NCI-H2171 treated with DMSO at 0.1 percent for 48 hours (cell line): Measurements from ENCODE around the gene STIM1.
"Not testable (repeated sequence)": the region's sequence is repeated elsewhere in the genome, so short reads cannot be mapped to it uniquely, and the experiment has no call there.

ENCODE experiments used
- DNase-seq: peaks from one replicate; lab custom pipeline; 2025; lab: John Stamatoyannopoulos, UW

STIM1 gene

DNA sequence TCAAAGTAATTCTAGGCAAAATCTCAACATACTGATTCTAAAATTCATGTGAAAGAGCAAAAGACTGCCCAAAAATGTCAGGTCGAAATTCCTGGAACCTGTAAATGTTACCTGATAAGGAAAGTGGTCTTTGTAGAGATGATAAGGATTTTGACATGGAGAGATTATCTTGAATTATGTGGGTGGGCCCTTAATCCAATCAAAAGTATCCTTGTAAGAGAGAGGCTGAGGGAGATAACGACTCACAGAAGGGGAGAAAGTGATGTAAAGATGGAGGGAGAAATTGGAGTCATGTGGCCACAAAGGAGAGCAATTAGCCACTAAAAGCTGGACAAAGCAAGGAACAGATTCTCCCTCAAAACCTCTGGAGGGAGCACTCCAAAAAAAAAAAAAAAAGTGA lies 259.7 kb downstream of the STIM1 start:
- no peak for DNase-seq

DNA sequence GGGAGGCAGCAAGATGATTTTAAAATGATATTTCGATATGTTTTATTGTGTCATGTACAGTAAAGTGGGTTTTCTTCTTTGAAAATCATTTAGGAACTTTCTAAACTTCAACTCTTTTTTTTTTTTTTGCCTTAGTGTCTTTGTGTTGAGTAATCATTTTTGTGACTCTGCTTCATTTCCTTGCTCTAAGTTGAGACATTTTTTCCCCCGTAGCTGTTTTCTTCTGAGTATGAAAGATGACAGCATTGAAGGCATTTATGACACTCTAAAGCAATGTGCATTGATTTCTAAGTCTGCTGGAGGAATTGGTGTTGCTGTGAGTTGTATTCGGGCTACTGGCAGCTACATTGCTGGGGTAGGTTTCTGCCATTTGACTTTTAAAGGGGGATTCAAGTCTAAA lies 262.6 kb downstream of the STIM1 start:
- DNase-seq: no peak

DNA sequence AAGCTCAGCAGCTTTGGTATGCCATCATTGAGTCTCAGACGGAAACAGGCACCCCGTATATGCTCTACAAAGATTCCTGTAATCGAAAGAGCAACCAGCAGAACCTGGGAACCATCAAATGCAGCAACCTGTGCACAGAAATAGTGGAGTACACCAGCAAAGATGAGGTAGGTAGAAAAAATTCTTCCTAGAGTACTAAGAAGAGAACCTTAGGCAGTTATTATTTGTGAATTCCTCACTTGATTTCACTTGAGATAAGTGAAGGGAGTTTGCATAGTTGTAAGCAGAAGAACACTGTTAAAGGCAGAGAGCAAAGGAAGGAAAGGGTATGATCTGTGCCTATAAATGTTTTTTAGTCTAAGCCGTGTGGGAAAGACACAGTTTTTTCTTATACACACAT lies 267.8 kb downstream of the STIM1 start:
- no peak for DNase-seq

DNA sequence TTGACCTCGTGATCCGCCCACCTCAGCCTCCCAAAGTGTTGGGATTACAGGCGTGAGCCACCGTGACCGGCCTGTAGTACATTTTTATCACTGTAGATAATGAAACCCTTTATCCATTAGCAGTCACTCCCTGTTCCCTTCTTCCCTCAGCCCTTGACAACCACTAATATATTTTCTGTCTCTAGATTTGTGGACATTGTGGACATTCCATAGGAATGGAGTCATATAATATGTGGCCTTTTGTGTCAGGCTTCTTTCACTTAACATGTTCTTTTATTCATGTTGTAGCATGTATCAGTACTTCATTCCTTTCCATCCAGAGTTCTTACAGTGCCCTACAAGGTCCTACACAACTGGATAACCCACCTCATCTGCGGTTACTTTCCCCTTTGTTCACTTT lies 269.7 kb downstream of the STIM1 start:
- DNase-seq: no peak

DNA sequence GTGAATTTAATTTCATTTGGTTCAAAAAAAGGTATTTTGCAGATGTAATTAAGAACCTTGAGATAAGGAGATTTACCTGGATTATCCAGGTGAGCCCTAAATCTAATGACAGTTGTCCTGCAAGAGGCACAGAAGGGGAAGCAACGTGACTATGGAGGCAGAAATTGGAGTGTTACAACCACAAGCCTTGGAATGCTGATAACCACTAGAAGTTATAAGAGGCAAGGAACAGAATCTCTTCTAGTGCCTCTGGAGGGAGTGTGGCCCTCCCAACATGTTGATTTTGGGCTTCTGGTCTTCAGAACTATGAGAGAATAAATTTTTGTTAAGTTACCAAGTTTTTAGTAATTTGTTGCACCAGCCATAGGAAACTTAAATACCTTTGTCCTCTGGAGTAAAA lies 271.9 kb downstream of the STIM1 start:
- no peak for DNase-seq

DNA sequence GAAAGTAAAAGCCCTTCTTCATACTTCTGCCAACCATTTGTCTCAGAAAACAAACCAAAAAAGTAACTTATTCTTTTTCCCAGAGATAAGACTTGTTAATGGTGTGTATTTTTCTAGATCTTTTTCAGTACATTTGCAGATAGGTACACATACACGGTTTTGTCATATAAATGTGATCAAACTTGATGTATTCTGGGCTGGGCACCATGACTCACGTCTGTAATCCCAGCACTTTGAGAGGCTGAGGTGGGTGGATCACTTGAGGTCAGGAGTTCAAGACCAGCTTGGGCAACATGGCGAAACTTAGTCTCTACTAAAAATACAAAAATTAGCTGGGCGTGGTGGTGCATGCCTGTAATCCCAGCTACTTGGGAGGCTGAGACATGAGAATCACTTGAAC lies 274.8 kb downstream of the STIM1 start:
- not testable (repeated sequence) for DNase-seq

DNA sequence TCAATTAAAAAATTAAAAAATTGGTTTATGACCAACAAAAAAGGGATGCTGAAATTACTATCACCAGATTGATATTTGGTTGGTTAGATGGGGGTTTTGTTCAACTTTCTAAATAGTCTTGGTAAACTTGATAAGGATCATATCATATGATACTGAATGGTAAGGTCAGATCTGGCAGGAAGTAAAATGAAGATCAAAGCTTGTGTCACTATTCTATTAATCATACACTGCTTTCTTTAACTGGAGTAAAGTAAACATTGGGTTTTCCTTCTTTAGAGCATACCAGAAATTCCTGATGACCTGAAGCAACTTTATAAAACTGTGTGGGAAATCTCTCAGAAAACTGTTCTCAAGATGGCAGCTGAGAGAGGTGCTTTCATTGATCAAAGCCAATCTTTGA lies 279.3 kb downstream of the STIM1 start:
- DNase-seq: no peak

DNA sequence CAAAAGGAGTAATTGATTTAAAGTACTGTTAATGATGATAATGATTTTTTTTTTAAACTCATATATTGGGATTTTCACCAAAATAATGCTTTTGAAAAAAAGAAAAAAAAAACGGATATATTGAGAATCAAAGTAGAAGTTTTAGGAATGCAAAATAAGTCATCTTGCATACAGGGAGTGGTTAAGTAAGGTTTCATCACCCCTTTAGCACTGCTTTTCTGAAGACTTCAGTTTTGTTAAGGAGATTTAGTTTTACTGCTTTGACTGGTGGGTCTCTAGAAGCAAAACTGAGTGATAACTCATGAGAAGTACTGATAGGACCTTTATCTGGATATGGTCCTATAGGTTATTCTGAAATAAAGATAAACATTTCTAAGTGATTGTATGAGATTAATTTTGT lies 283.0 kb downstream of the STIM1 start:
- DNase-seq: no peak

DNA sequence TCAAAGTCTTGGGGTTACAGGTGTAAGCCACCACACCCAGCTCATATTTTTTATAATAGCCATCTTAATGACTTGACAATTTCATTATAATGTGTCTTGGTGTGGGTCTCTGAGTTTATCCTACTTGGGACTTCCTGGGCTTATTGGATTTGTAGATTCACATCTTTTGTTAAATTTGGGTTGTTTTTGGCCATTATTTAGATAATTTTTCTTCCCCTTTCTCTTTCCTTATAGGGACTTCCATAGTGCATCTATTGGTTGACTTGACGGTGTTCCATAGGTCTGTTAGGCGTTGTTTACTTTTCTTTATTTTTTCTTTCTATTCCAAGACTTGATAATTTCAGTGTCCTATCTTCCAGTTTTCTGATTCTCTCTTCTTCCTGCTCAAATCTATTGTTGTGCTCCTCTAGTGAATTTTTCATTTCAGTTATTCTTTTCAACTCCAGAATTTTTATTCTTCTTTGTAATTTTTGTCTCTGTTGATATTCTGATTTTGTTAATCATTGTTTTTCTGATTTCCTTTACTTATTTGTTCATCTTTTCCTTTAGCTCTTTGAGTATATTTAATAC lies 284.7 kb downstream of the STIM1 start:
- DNase-seq: no peak
